ENCODE data around the gene JUP. TPM values are rescaled to one million over a fixed set of nuclear protein-coding genes. Genes with fewer than 3 reads are reported as not detected.

JUP gene
- total RNA-seq, 2 donors from 2014 or later, result 146 to 266 TPM

GRCh38 chr17:41722231-41722630, 64.3 kb downstream of the JUP start:
- H3K9me3 ChIP-seq, result no peaks in the 10 kb centered on the region
- DNase-seq (ENCODE audit: low spot score), result no peak
- no peak overlapping the region for H3K27ac ChIP-seq
- 88% methylated on average over 7 of the region's 7 CpGs for WGBS
- intact Hi-C loops (cut with DNase I), result no loop called here
- no peak for TF ChIP-seq POLR2A (IDR thresholded peaks at IDR 0.05)
- no peak for TF ChIP-seq CTCF (IDR thresholded peaks at IDR 0.05)
- TF ChIP-seq POLR2AphosphoS5 (IDR thresholded peaks at IDR 0.05), result no peak
- no peaks in the 10 kb centered on the region for H3K27me3 ChIP-seq (replicated peaks; ENCODE audit: insufficient read depth)
- H3K4me3 ChIP-seq, result no peak overlapping the region
- peaks cover 6% of the 10 kb centered on the region for H3K4me1 ChIP-seq (replicated peaks)
- H3K36me3 ChIP-seq, result no peaks in the 10 kb centered on the region

GRCh38 chr17:41718287-41718645, 68.2 kb downstream of the JUP start:
- Histone ChIP-seq H3K9me3 (no peaks in the 10 kb centered on the region), H3K4me3 (no peak overlapping the region), H3K36me3 (no peaks in the 10 kb centered on the region), H3K27me3 (replicated peaks; ENCODE audit: insufficient read depth) (no peaks in the 10 kb centered on the region), H3K27ac (peak overlapping the region; percentile 18 to 31), H3K4me1 (replicated peaks) (peaks cover 6% of the 10 kb centered on the region)
- DNase-seq (ENCODE audit: low spot score), result no peak
- TF ChIP-seq CTCF (IDR thresholded peaks at IDR 0.05) (no peak), POLR2AphosphoS5 (IDR thresholded peaks at IDR 0.05) (no peak), POLR2A (IDR thresholded peaks at IDR 0.05) (no peak)
- intact Hi-C loops (cut with DNase I), result no loop called here
- WGBS, result 48% methylated on average over 5 of the region's 5 CpGs

DNA sequence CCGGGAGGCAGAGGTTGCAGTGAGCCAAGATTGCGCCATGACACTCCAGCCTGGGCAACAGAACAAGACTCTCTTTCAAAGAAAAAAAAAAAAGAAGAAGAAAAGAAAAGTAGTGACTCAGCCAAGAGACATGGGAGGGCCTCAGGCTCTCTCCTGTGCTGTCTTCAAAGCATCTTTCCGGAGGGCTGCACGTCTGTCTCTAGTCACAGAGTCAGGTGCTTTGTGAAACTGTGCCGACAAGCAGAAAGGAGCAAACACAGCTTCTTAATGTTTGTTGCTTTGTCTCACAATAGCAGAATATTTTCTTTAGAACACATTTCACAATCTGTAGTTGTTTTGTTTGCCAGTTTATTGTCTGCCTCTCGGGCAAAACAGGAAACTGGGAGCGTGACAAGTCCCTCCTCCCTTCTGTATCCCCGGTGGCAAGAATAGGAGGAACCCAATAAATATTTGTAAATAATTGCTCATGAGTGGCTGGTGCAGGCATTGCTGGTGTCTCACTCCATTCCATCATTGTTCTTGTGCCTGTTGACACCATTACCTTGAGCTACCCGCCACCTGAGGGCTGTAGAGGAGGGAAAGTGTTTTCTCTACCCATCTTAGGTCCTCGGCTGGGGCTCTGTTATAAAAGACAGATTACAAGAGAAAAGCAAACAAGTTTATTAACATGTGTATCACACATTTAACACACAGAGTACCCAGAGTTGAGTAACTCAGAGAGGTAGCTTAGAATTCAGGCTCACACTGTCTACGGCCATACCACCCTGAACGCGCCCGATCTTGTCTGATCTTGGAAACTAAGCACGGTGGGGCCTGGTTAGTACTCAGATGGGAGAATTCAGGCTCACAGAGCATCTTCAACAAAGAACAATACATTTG, 68.9 kb downstream of the JUP start:
- H3K4me3 ChIP-seq, result no peak overlapping the region
- intact Hi-C loops (cut with DNase I), result no loop called here
- peak overlapping the region; percentile 18 to 31 for H3K27ac ChIP-seq
- H3K4me1 ChIP-seq (replicated peaks), result peaks cover 6% of the 10 kb centered on the region
- DNase-seq (ENCODE audit: low spot score), result peak; percentile 54
- no peaks in the 10 kb centered on the region for H3K9me3 ChIP-seq
- TF ChIP-seq CTCF (IDR thresholded peaks at IDR 0.05) (no peak), POLR2AphosphoS5 (IDR thresholded peaks at IDR 0.05) (peak; percentile 70)
- no peaks in the 10 kb centered on the region for H3K27me3 ChIP-seq (replicated peaks; ENCODE audit: insufficient read depth)
- no peaks in the 10 kb centered on the region for H3K36me3 ChIP-seq
- WGBS, result 40% methylated on average over 15 of the region's 15 CpGs

DNA sequence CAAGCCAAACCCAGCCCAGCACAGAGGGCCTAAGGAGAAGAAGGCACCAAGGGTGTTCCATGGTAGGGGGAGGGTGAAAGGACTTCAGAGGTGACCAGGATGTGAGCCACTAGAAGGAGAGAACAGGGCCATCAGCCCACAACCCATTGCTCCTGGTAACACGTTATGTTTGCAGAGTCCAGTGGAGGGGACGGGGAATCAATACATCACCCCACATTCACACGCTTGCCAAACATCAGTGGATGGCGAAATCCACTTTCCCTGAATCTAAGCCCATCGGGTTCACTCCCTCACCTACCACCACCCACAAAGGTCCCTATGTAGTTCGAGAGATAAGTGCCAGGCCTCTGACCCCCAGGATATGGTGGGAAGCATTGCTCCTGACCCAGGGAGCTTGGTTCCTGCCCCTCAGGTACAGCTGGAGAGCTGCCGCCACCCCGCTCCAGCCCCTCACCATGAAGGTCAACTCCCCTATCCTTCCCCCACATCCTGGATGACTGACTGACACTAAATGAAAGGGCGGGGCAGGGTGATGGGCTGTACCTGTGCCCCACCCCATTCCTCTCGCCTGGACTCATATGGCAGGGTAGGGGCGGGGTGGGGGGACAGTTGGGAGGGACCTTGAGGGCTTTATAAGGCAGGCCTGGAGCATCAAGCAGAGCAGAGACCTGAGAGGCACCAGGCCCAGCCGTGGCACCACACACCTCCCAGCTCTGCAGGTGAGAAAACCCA, 74.7 kb downstream of the JUP start, which contains the start of gene GAST:
Gene GAST, plus strand, starts transcription at position 663 of the 732 bp plus-strand sequence. CDS start 3,106 bp downstream, outside the sequence.
- Histone ChIP-seq H3K4me1 (replicated peaks) (no peaks in the 10 kb centered on the region), H3K9me3 (no peaks in the 10 kb centered on the region), H3K27me3 (replicated peaks; ENCODE audit: insufficient read depth) (no peaks in the 10 kb centered on the region), H3K4me3 (no peak within 1 kb of the TSS), H3K36me3 (no peaks in the 10 kb centered on the region), H3K27ac (no peak within 1 kb of the TSS)
- 88% methylated on average over 12 of the region's 12 CpGs for WGBS
- DNase-seq (ENCODE audit: low spot score), result no peak
- intact Hi-C loops (cut with DNase I), result no loop called here
- TF ChIP-seq CTCF (IDR thresholded peaks at IDR 0.05), result no peak
- no peak for TF ChIP-seq POLR2AphosphoS5 (IDR thresholded peaks at IDR 0.05)
- no peak for TF ChIP-seq POLR2A (IDR thresholded peaks at IDR 0.05)
